ENCODE measurements around the gene SIVA1.

The SIVA1 gene

GRCh38 chr14:104753528-104754212 is 723 bp downstream of the SIVA1 start:
- DNase-seq, result no peak

DNA sequence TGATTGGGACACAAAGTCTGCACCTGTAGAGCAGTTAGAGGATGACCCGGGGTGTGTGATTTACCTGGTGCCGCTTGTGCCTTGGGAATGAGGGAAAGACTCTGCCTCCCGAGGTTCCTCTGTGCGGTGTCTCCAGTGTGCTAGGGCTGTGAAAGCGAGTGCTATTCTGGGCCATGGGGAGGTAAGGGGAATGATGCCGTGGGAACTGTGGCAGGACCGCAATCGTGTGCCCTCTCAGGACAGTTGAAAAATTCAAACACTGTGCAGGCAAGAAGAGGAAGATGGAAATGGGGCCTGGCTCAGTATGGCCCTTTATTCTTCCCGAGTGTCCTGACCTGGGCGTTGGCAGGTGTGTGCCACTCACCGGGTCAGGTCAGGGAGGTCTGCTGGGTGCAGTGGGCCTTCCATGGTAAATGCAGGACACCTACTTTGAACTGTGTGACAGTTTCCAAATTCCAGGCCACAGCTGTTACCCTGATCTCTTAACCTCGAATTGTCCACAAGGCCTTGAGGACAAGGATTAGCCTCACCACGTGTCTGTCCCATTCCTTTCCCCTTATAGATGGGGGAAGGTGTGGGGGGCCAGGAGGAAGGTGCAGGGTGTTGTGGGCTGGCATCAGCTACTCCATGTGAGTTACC is 1.4 kb downstream of the SIVA1 start:
- no peak for DNase-seq

DNA sequence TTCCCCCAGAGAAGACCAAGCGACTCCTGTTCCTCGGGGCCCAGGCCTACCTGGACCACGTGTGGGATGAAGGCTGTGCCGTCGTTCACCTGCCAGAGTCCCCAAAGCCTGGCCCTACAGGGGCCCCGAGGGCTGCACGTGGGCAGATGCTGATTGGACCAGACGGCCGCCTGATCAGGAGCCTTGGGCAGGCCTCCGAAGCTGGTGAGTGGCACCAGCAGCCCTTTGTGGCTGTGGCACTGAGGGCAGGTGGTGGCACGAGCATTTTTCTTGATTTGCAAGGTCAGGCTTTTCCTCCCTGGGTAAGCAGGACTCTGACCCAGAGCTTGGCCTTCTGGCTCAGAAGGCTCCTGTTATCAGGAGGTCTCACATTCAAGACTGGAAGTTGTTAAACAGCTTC is 2.7 kb downstream of the SIVA1 start:
- no peak for DNase-seq

DNA sequence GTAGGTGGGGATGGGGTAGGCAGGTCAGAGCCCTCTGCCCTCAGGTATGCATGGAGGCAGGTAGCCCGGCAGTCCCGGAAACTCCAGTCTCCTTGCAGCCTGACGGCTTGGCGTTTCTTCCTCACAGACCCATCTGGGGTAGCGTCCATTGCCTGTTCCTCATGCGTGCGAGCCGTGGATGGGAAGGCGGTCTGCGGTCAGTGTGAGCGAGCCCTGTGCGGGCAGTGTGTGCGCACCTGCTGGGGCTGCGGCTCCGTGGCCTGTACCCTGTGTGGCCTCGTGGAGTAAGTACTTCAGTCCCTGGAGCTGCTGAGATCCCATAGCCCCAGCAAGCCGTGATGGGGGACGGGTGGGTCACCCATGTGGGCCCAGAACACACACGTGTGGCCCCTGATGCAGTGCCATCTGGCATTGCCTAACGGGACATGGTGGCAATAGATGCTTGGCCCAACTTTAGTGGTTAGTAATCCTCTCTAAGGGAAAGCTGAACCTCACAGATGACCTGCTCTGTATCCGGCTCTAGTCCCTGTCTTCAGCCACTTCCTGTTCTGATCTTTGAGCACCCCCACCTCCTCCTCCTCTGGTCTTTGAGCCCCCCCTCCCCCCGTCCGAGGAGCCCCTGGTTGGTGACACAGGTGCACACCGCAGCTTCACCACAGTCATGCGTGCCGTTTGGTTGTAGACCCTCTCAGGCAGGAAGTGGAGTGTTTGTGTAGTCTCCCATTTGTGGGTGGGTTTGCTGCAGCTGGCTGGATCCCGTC is 3.7 kb downstream of the SIVA1 start:
- no peak for DNase-seq

DNA sequence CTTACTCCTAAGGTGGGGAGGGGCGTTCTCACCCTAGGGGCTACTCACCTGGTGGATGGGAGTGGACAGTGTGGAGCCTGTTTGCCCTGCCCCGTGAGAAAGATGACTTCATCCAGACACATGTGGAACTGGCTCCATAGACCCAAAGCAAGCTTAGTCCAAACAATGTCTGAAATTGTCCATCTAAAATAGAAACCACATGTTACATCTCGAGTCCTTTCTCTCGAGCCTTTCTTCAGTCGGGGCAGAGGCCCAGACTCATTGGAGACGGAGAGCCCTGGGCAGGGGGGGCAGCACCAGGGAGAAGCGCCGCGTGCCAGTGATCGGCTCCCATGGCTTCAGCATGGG is 4.3 kb downstream of the SIVA1 start:
- DNase-seq, result no peak

DNA sequence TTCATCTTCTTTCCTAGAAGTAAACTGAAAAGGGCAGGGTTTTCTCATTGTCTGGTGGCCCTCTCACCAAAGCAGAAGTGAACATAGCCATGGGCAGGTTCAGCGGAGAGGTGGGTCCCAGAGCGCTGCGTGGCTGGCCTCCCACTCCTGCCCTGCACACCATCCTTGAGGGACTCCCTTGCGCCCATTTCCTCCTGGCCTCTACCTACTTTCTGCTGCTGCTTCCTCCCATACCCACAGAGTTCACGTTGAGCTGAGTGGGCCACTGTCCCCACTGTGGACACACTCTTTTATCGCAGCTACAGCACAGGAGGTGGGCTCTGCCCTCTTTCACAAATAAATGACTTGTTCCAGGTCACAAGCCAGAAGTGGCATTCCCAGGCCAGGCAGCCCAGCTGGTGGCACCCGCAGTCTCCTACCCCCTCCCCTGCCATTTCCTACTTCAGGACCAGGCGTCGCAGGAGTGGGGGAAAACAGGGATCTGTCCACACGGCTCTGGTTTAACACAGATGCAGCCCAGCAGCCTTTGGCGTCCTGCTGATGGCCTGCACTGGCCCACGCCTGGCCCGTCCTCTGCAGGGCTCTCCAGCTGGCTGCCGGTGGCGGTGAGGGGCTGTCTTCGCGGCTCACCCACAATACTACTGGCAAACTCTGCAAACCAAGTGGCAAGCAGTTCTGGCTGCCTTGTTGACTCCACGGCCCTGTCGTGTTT is 4.9 kb downstream of the SIVA1 start:
- no peak for DNase-seq

DNA sequence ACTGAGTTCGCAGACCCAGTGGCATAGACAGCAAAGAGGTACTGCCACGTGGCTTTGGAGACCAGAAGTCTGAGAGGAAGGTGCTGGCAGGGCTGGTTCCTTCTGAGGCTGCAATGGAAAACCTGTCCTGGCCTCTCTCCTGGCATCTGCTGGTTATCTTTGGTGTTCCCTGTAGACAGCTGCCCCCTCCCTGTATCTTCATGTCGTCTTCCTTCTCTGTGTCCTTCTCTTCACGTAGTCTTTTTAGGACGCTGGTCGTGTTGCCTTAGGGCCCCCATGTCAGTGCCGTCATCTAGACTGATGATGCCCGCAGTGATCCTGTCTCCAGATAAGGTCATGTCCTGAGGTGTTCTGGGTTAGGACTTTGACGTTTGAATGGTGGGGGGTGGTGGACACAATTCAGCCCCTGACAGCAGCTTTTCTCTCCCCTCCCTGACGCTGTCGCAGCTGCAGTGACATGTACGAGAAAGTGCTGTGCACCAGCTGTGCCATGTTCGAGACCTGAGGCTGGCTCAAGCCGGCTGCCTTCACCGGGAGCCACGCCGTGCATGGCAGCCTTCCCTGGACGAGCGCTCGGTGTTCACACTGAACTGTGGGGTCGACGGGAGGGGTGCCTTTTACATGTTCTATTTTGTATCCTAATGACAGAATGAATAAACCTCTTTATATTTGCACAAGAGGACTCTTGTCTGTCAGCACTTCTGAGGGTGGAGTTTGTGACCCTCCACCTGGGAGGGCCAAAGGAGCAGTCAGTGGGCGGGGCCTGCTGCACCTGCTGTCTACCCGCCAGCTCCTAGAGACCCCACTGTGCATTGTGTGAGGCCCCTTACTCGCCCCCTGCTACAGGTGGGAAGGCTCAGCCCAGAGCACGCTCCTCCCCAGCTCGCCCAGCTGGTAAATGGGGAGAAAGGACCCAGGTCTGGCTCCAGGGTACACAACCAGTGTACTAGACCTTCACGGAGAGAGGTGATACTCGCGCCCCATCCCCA is 6.3 kb downstream of the SIVA1 start:
- DNase-seq, result no peak

GRCh38 chr14:104765517-104765916 is 12.6 kb downstream of the SIVA1 start:
- DNase-seq, result no peak

DNA sequence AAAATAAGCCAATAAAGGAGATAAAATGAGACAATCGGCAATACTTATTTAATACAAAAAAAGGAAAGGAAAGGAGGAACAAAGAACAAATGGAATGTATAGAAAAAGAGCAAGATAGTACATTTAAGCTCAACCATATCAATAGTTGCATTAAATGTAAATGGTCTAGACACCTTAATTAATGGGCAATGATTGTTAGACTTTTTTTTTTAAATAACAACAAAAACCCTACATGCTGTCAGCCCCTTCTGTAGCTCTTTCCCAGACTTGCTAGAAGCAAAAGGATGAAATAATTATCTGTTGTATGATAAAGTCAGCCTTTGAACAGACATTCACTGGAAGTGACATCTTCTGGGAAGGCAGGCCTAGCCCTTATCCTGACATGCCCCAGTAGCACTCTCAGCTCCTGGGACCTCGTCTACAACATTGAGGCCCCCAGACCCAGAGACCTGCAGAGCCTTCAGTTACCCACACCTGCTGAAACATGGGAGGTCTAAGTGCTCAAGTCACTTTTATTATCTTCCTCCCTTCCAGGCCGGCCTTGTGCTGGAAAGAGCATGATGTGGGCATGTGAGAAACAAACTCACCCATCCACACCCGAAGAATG is 13.4 kb downstream of the SIVA1 start:
- no peak for DNase-seq

DNA sequence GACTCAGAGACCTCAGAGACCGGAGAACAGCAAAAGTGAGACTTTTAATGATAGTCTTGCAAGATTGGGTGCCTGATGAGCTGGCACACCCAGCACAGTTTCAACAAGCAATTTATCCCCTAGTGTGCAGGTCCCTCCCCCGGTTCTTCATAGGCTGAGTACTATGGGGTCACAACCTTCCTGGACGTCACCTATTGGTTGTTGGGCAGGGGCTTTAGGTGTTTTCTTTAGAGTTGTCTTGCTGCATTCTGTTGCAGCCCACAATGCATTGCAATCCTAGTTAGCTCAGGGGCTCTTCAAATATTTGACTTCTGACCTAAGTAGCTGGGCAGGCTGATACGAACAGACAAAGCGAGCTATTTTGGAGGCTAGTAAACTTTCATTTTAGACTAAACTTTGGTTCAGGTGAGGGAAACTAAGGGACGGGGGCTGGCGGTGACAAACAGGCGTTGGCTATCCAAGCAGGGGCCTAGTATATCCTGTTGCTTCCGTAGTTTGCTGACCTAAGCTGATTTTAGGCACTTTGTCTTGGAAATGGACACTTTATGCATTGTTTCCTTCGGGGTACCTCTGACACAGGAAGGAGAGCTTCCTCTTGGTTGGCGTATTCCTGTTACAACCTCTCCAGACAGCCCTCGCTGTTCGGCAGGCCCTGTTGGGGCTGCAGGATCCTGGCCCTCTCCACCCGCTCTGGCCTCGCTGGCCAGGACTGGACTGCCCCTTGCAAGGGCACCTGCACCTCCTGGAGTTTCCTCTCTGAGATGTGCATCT is 14.1 kb downstream of the SIVA1 start:
- DNase-seq, result no peak

DNA sequence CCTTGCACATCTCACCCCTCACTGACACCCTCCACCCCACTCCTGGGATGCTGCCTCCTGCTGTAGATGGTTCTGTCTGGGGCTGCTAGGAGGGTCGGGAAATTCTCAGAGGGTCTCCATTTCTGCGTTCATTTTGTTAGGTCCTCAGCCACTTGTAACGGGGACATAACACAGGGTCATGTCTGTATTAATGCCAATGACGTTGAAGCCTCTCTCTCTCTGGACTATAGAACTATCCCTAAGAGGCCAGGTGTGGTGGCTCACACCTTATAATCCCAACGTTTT is 14.6 kb downstream of the SIVA1 start:
- DNase-seq, result no peak

DNA sequence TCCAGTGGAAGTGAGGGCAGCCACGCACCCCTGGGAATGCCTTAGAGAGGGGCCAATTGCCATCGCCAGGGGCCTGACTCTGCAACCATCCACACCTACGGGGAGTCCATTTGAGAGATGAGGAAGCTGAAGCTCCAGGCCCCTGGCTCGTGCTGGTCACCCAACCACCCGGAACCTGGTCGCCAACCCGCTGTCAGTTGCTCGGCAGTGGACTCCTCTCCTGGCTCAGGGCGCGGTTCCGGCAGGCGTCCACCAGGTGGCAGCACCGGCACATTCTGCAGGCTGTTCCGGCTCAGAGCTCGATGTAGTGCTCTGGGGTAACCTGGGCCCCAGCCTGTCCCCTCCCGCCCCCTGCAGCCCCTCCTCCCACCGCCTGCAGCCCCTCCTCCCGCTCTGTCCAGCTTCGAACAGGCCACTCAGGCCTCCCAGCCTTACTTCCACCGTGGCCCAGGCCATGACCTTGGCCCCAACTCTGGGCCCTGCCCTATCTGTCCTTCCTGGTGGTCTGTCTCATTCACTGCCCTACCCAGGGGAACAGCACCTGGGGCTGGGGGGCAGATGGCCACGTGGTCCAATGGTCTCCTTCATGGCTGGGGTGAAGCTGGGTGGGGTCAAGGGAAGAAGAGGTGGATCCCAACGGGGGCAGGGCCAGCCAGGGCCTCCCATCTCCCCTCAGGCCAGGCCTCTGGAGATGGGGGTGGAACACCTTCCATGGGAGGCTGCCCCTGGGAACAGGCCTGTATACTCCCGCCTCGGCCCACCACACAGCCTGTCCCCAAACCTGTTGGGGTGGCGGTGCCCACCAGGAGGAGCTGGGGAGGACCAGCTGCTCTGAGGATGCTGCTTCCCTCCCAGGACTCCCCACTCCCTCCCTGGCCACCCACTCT is 15.7 kb downstream of the SIVA1 start:
- DNase-seq, result peak; percentile 79

DNA sequence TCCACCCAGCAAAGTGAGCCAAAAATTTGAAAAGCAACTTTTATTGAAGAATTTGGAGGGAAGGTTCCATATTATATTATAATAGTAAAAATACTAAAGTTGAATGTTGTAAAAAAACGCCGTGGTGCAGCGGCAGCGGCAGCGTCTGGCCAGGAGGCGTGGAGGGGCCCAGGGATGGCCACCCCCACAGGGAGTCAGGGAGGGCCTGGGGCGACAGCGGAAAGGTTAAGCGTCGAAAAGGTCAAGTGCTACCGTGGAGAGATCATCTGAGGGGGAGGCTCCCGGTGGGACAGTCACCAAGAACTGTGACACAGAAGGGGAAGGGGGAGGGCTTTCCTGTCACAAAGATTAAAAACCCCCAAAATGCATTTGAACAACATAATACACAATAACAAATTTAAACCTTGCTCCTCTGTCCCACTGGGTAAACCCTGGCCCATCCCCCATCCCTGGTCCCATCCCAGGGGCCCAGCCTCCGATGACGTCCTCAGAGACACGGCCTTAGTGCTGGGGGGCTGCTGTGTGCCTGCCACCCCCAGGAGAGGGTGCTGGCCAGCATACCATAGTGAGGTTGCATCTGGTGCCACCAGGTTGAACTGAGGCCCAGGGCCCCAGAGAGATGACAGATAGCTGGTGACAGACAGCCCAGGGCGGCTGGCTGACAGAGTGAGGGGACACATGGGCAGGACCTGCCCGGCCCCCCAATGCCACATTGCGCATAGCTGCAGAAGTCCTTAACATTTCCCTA is 16.6 kb downstream of the SIVA1 start:
- no peak for DNase-seq

DNA sequence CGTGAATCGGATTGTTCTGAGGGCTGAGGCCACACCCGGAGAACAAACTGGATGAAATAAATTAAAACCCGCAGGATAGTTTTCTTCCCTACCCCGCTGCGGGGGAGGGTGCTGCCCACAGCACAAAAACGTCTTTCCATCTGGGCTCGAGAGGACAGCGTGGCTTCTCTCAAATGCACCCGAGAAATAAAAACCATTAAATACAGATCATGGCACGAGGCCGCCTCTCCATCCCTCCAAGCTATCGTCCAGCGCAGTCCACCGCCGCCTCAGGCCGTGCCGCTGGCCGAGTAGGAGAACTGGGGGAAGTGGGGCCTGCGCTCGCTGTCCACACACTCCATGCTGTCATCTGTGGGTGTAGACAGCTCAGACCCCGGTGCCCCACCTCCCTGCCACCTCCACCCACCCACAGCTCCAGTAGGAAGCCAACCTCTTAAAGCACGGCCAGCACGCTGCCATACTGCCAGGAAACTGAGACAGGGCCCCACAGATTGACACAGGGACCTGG is 17.2 kb downstream of the SIVA1 start:
- no peak for DNase-seq

DNA sequence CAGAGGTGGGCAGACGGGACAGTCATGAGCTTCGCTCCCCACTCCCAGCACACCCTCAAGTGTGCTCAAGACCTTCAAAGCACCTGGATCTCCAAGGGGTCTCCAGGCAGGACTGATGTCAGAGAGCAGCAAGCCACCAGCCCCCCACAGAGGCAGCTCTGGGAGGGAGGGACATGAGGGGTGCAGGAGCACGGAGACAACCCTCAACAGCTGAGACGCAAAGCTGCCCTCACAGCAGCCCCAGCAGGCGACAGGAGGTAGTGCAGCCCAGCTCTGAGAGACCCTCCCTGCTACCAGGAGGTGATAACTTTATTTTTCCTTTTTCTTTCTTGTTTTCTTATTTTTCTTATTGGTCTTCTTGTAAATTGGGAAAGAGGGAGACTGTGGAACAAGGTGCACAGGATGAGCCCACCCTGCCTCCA is 17.9 kb downstream of the SIVA1 start:
- DNase-seq, result no peak

- no peak for DNase-seq
Measured at GRCh38 chr14:104771374-104771773, 18.4 kb downstream of the SIVA1 start.

GRCh38 chr14:104771918-104772706 is 19.2 kb downstream of the SIVA1 start:
- DNase-seq, result no peak

DNA sequence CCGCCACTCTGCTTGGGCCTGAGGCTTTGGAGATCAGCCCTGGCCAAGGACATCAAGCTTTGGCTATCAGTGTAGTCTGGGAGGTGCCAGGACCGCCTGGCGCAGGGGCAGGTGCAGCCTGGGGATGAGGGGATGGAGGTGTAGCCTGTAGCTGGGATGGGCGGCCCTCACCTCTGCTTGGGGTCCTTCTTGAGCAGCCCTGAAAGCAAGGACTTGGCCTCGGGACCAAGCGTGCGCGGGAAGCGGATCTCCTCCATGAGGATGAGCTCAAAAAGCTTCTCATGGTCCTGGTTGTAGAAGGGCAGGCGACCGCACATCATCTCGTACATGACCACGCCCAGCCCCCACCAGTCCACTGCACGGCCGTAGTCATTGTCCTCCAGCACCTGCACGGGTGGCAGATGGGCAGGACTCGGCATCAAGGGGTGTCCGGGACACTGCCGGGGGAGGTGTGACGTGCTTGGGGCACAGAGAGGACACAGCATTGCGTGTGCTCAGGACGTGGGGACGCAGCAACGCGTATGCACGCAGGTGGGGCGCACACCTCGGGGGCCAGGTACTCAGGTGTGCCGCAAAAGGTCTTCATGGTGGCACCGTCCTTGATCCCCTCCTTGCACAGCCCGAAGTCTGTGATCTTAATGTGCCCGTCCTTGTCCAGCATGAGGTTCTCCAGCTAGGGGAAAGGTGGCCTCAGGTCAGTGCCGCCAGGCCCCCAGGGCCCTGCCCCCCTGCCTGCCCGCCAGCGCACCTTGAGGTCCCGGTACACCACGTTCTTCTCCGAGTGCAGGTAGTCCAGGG is 20.0 kb downstream of the SIVA1 start:
- DNase-seq, result no peak

All from NCI-H1105 (cell line).